IPS-15b (cell line): ENCODE results near the gene C1orf115.
"Not testable (repeated sequence)": the region's sequence is repeated elsewhere in the genome, so short reads cannot be mapped to it uniquely, and the experiment has no call there.

Source experiments
- H3K27me3 ChIP-seq: one replicate; pipeline ENCODE4 v1.6.1; 2013; ENCODE audit warnings: low read length; ENCODE audit not compliant: control insufficient read depth, insufficient read depth
- H3K36me3 ChIP-seq: one replicate; pipeline ENCODE4 v1.6.1; 2013; ENCODE audit warnings: low read length; ENCODE audit not compliant: control insufficient read depth, insufficient read depth
- H3K4me1 ChIP-seq: one replicate; pipeline ENCODE4 v1.6.1; 2013; ENCODE audit warnings: mild to moderate bottlenecking, low read length; ENCODE audit not compliant: control insufficient read depth, insufficient read depth
- H3K4me3 ChIP-seq: one replicate; pipeline ENCODE4 v1.5.1; 2013; ENCODE audit warnings: low read depth, low read length
- H3K9ac ChIP-seq: one replicate; pipeline ENCODE4 v1.6.1; 2013; ENCODE audit warnings: low read depth, mild to moderate bottlenecking, low read length
- H3K9me3 ChIP-seq: one replicate; pipeline ENCODE4 v1.6.1; 2013; ENCODE audit warnings: mild to moderate bottlenecking, low read length; ENCODE audit not compliant: control insufficient read depth, insufficient read depth

C1orf115 gene

DNA sequence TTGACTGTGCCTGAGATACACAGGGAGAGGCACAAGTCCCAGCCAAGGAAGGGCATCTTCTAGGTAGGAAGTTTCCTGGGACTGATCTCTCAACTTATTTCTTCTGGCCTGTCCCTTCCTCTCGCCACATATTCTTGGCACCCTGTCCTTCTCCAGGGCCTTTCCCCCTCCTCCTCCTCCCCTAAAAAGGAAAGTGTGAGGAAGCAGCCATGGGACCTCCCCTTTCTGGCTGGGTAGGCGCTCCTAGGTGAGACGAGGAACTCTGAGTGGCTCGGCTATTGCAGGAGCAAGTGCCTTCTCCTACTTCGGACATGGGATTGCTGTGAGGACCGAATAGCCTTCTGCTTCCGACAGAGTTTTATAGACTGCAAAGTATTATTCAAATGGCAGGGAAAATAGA is 42.5 kb downstream of the C1orf115 start:
- Histone ChIP-seq H3K27me3 (no peaks in the 10 kb centered on the region), H3K36me3 (no peaks in the 10 kb centered on the region), H3K4me1 (no peaks in the 10 kb centered on the region), H3K4me3 (no peak overlapping the region), H3K9me3 (no peaks in the 10 kb centered on the region), H3K9ac (no peak overlapping the region)

DNA sequence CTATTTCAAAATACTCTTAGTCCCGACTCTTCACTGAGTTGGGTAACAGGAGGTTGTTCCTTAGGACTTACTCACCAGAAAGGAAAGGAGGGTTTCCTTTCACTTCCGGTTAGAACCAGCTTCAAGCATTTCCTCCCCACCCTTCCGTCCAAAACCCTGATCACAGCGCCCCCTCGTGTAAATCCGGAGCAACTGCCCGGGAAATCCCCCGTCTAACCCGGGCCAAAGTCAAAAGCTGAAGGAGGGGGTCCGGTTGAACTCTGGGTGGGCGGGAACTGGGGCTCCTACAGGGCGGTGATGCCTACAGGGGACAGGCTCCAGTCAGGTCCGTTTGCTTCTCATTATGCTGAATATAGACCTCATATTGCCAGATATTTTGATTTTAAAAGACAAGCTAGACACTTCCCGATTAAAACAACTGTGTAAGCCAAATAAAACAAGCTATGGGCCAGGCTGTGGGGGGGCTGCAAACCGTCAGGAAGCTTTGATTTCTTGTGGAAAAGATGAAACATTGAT is 43.0 kb downstream of the C1orf115 start:
- no peak overlapping the region for H3K4me3 ChIP-seq
- no peaks in the 10 kb centered on the region for H3K4me1 ChIP-seq
- no peaks in the 10 kb centered on the region for H3K27me3 ChIP-seq
- H3K36me3 ChIP-seq: no peaks in the 10 kb centered on the region
- H3K9ac ChIP-seq: no peak overlapping the region
- H3K9me3 ChIP-seq: no peaks in the 10 kb centered on the region

DNA sequence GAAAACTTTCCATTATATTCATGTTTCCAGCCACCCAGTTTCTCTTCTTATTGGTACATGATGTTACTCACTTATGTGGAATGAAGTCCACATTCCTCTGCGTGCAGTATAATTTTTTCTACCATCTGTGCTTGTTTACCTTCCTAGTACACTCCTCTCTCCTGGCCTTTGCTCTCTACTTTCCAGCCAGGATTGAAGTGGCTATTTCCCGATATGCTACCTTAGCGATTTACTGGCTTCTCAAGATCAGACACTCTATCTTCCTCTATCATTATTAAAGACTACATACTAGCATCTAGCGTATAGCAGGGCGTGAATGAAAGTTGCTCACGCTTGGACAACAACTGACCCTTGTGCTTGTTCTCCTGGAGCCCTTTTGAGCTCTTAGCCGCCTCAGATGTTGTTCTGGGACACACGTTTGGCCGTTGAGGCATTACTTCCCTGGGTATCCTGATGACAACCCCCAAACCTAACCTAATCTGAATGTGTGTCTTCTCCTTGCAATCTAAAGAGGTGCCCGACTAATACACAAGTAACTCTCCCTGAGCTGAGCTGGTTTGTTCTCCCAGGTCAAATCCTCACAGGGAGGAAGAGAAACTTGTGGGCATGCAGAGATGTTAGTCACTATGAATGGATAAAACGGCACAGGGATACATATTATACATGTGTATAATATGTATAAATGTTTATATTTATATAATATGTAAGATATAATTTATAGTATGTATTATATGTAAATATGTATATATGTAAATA is 44.6 kb downstream of the C1orf115 start:
- no peak overlapping the region for H3K9ac ChIP-seq
- no peaks in the 10 kb centered on the region for H3K4me1 ChIP-seq
- H3K9me3 ChIP-seq: no peaks in the 10 kb centered on the region
- no peak overlapping the region for H3K4me3 ChIP-seq
- H3K27me3 ChIP-seq: no peaks in the 10 kb centered on the region
- H3K36me3 ChIP-seq: no peaks in the 10 kb centered on the region

DNA sequence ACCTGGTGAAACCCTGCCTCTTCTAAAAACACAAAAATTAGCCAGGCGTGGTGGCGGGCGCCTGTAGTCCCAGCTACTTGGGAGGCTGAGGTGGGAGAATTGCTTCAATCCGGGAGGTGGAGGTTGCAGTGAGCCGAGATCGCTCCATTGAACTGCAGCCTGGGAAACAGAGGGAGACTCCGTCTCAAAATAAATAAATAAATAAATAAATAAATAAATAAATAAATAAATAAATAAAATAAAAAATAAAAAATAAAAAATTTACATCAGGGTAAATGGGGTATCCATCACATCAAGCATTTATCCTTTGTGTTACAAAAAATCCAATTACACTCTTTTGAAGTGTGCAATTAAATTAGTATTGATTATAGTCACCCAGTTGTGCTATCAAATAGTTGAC is 46.1 kb downstream of the C1orf115 start:
- not testable (repeated sequence) for H3K27me3 ChIP-seq, H3K9me3 ChIP-seq, H3K36me3 ChIP-seq, H3K9ac ChIP-seq, H3K4me3 ChIP-seq, H3K4me1 ChIP-seq

DNA sequence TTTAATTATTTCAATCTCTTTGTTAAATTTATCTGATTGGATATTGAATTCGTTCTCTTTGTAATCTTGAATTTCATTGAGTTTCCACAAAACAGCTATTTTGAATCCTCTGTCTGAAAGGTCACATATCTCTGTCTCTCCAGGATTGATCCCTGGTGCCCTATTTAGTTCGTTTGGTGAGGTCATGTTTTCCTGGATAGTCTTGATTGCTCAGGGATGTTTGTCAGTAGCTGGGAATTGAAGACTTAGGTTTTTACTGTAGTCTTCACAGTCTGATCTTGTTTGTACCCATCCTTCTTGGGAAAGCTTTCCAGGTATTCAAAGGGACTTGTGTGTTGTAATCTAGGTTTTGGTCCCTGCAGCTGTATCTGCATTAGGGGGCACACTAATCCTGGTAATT is 51.2 kb downstream of the C1orf115 start:
- H3K9ac ChIP-seq: no peak overlapping the region
- no peaks in the 10 kb centered on the region for H3K9me3 ChIP-seq
- H3K27me3 ChIP-seq: peaks cover 23% of the 10 kb centered on the region
- no peaks in the 10 kb centered on the region for H3K36me3 ChIP-seq
- H3K4me1 ChIP-seq: no peaks in the 10 kb centered on the region
- H3K4me3 ChIP-seq: no peak overlapping the region

DNA sequence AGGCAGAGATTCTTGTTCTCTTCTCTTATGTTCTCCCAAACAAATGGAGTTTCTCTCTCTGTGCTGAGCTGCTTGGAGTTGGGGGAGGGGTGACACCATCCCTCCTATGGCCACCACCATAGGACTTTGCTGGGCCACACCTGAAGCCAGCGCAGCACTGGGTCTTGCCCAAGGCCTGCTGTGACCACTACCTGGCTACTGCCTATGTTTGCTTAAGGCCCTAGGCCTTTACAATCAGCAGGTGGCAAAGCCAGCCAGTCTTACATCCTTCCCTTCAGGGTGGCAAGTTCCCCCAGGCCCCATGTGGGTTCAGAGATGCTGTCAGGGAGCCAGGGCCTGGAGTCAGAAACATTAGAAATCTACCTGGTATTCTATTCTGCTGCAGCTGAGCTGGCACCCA is 51.7 kb downstream of the C1orf115 start:
- H3K9me3 ChIP-seq: no peaks in the 10 kb centered on the region
- H3K27me3 ChIP-seq: peaks cover 27% of the 10 kb centered on the region
- no peak overlapping the region for H3K9ac ChIP-seq
- no peak overlapping the region for H3K4me3 ChIP-seq
- H3K36me3 ChIP-seq: no peaks in the 10 kb centered on the region
- H3K4me1 ChIP-seq: no peaks in the 10 kb centered on the region

DNA sequence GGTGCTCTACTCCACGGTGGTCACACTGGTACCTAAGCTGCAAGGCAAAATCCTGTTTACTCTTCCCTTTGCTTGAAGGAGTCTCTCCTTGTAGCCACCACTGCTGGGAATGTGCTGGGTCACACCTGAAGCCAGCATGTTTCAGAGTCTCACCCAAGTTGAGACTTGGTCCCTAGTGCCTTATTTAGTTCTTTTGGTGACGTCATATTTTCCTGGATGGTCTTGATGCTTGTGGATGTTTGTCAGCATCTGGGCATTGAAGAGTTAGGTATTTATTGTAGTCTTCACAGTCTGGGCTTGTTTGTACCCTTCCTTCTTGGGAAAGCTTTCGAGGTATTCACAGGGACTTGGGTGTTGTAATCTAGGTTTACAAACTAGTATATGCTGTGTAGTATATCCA is 52.4 kb downstream of the C1orf115 start:
- Histone ChIP-seq H3K4me1 (no peaks in the 10 kb centered on the region), H3K36me3 (no peaks in the 10 kb centered on the region)

DNA sequence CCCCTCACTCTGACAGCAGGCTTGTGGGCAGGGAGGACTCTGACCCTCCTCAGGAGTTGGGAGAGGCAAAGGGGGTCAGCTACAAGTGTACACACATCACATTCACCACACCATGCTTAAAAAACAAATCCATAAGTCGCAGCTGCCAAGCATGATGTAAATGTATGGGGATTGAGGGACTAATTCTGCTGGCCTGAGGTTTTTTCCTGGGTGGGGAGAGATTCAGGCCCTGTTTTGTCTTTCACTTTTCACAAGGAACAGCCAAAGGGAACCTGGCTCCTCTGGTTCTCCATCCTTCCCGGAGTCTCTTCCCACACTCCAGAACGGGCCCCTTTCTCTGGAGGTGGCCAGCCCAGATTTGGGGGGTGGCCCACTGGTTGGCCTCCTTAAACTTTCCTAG is 56.7 kb downstream of the C1orf115 start:
- Histone ChIP-seq H3K9me3 (no peaks in the 10 kb centered on the region), H3K9ac (no peak overlapping the region), H3K36me3 (no peaks in the 10 kb centered on the region), H3K4me1 (peaks cover 8% of the 10 kb centered on the region), H3K27me3 (peaks cover 53% of the 10 kb centered on the region), H3K4me3 (no peak overlapping the region)

More for the DNA sequence above, 52.4 kb downstream of the C1orf115 start:
- H3K4me3 ChIP-seq: no peak overlapping the region
- H3K27me3 ChIP-seq: peaks cover 33% of the 10 kb centered on the region
- no peaks in the 10 kb centered on the region for H3K9me3 ChIP-seq
- H3K9ac ChIP-seq: no peak overlapping the region

DNA sequence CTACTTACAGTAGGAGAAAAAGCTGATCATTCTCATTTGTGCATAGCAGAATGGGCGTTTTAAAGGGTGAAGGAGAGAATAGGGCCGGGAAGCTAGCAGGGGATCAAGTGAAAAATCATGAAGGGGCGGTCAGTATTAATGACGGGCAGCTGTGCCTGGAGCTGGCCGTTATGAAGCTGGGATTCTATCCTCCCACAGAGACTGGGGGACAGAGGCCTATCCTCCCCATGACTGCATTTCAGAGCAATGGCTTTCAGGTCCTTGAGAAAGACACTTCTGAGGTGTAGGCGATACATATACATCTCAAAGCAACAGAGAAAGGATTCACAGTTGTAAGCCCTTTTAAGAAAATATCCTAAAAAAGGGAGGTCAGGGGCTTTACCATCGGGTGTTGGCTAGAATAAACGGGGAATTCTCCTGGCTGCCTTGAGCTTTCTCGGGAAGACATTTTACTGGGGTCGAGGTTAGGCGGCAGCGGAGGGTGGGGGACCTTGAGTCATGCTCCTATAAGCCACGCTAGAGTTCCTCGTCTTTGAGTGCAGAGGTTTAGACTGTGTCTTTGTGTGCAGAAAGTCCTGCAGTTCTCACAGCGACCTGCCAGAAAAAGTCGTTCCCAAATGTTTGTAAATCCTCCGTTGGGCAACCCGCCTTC is 57.4 kb downstream of the C1orf115 start:
- Histone ChIP-seq H3K4me3 (peak overlapping the region; percentile 80), H3K9me3 (no peaks in the 10 kb centered on the region), H3K36me3 (no peaks in the 10 kb centered on the region), H3K9ac (no peak overlapping the region), H3K27me3 (peaks cover 53% of the 10 kb centered on the region), H3K4me1 (peaks cover 8% of the 10 kb centered on the region)

DNA sequence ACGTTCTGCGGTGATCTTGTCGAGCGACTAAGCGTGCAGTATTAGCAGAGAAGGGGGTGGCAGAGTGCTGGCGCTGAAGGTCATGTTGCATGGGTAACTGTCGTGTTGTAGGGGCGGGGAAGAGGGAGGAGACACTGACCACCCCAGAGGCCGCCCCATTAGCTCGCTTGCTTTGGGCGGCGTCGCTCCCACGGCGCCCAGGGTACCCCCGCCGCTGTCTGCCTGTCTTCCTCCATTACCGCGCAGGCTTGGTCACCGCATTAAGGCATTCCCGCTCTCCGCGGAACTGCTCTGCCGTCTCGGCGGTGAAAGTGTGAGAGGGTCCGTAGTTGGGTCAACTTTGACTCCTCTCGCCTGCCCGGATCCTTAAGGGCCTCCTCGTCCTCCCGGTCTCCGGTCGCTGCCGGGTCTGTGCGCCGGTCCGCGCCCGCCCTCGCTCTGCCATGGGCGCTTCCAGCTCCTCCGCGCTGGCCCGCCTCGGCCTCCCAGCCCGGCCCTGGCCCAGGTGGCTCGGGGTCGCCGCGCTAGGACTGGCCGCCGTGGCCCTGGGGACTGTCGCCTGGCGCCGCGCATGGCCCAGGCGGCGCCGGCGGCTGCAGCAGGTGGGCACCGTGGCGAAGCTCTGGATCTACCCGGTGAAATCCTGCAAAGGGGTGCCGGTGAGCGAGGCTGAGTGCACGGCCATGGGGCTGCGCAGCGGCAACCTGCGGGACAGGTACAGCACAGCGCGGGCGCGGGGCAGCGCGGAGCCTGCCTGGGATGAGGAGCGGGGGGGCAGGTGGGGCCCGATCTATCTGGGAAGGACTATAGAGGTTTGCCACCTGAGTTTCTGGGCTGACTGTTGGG is 58.1 kb downstream of the C1orf115 start, which contains the start of gene MTARC2:
Gene MTARC2, plus strand, starts transcription at position 234 of the 846 bp plus-strand sequence. Its CDS starts 210 bp downstream, at position 444.
- Histone ChIP-seq H3K4me3 (peak within 1 kb of the TSS; percentile 80), H3K27me3 (peaks cover 51% of the 10 kb centered on the region), H3K9me3 (no peaks in the 10 kb centered on the region), H3K4me1 (peaks cover 8% of the 10 kb centered on the region), H3K9ac (peak within 1 kb of the TSS; percentile 60), H3K36me3 (no peaks in the 10 kb centered on the region)
